ENCODE measurements around the gene GPRIN2. TPM values are rescaled to one million over a fixed set of nuclear protein-coding genes. Genes with fewer than 3 reads are reported as not detected.
"Not testable (repeated sequence)": the region's sequence is repeated elsewhere in the genome, so short reads cannot be mapped to it uniquely, and the experiment has no call there.

GPRIN2 gene
- total RNA-seq, 1 experiment from 2014 or later = 3.7 TPM

DNA sequence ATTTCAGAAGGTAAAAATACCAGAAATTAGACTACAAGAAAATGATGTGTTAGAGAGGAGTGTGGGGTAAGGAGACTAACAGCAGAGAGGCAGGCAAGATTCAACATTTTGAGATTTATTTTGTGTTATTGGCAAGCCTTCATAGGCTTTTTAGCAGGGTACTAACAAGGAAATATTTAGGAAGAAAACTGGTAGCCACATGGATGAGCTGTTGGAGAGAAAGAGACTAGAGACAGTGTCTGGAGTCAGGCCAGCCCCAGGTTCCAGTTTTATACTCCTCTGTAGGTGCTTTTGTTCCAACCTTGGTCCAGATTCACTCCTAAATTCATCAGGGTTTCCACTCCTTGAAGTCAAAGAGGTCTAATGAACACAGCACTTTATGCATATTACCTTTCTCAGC lies 41.1 kb downstream of the GPRIN2 start:
- H3K4me1 ChIP-seq = peaks cover 8% of the 10 kb centered on the region; the same call in 1 of the 2 replicates
- BruUV-seq (replicated peaks) = no TSS peak
- H3K9me3 Mint-ChIP-seq (ENCODE audit: unreplicated experiment) = no peaks in the 10 kb centered on the region
- H3K4me3 Mint-ChIP-seq (ENCODE audit: unreplicated experiment) = no peak overlapping the region
- H3K36me3 Mint-ChIP-seq (ENCODE audit: insufficient read depth, unreplicated experiment) = no peaks in the 10 kb centered on the region
- CTCF ChIA-PET = no interaction called here
- no peak overlapping the region for H3K4me3 ChIP-seq (ENCODE audit: low read depth, low read length)
- no peaks in the 10 kb centered on the region for H3K36me3 ChIP-seq (ENCODE audit: control insufficient read depth, insufficient read depth, low read length)
- H3K9me3 ChIP-seq = no peaks in the 10 kb centered on the region; the same call in 1 of the 2 replicates
- H3K27me3 Mint-ChIP-seq (ENCODE audit: insufficient read depth, unreplicated experiment) = no peaks in the 10 kb centered on the region
- intact Hi-C loops (cut with micrococcal nuclease; ENCODE audit: unreplicated experiment) = no loop called here
- H3K4me1 Mint-ChIP-seq (ENCODE audit: low read depth, unreplicated experiment) = no peaks in the 10 kb centered on the region
- H3K27ac Mint-ChIP-seq (ENCODE audit: unreplicated experiment) = no peak overlapping the region
- no peak for DNase-seq
- no peak for TF ChIP-seq CTCF (IDR thresholded peaks at IDR 0.05; ENCODE audit: insufficient read depth in 1 of 2, low read depth in 1 of 2, low read length in 1 of 2, severe bottlenecking in 1 of 2, unreplicated experiment in 1 of 2)
- H3K27me3 ChIP-seq (replicated peaks; ENCODE audit: control insufficient read depth, insufficient read depth, low read length) = no peaks in the 10 kb centered on the region
- POLR2A ChIA-PET = no interaction called here

DNA sequence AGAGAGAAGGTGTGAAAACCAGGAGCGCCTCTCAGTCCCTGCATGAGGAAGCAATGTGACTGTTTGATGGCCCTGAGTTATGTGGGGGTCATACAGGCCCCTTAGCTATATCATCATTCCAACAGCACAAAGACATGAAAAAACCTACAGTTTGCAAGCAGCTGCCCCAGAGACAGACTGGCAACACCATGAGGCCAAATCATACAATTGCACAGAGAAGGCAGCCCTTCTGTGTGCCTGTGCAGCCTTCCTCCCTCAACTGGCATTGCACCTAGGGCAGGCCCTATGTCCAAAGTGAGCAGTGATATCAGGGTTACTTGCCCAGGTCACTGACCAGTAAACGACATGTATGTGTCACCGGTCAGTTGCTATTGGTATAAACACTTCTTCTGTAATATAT lies 41.6 kb downstream of the GPRIN2 start:
- Histone ChIP-seq H3K9me3 (no peaks in the 10 kb centered on the region; the same call in 1 of the 2 replicates), H3K27me3 (replicated peaks; ENCODE audit: control insufficient read depth, insufficient read depth, low read length) (no peaks in the 10 kb centered on the region), H3K36me3 (ENCODE audit: control insufficient read depth, insufficient read depth, low read length) (no peaks in the 10 kb centered on the region), H3K4me3 (ENCODE audit: low read depth, low read length) (no peak overlapping the region), H3K4me1 (peaks cover 8% of the 10 kb centered on the region; the same call in 1 of the 2 replicates)
- no TSS peak for BruUV-seq (replicated peaks)
- Mint-ChIP-seq H3K4me3 (ENCODE audit: unreplicated experiment) (no peak overlapping the region), H3K4me1 (ENCODE audit: low read depth, unreplicated experiment) (no peaks in the 10 kb centered on the region), H3K27me3 (ENCODE audit: insufficient read depth, unreplicated experiment) (no peaks in the 10 kb centered on the region), H3K36me3 (ENCODE audit: insufficient read depth, unreplicated experiment) (no peaks in the 10 kb centered on the region), H3K27ac (ENCODE audit: unreplicated experiment) (no peak overlapping the region), H3K9me3 (ENCODE audit: unreplicated experiment) (no peaks in the 10 kb centered on the region)
- intact Hi-C loops (cut with micrococcal nuclease; ENCODE audit: unreplicated experiment) = no loop called here
- POLR2A ChIA-PET = no interaction called here
- TF ChIP-seq CTCF (IDR thresholded peaks at IDR 0.05; ENCODE audit: insufficient read depth in 1 of 2, low read depth in 1 of 2, low read length in 1 of 2, severe bottlenecking in 1 of 2, unreplicated experiment in 1 of 2) = no peak
- CTCF ChIA-PET = no interaction called here
- no peak for DNase-seq

GRCh38 chr10:46514431-46514861 lies 42.0 kb downstream of the GPRIN2 start:
- no TSS peak for BruUV-seq (replicated peaks)
- no peak overlapping the region for H3K4me3 ChIP-seq (ENCODE audit: low read depth, low read length)
- peaks cover 8% of the 10 kb centered on the region; the same call in 1 of the 2 replicates for H3K4me1 ChIP-seq
- Mint-ChIP-seq H3K27me3 (ENCODE audit: insufficient read depth, unreplicated experiment) (no peaks in the 10 kb centered on the region), H3K9me3 (ENCODE audit: unreplicated experiment) (no peaks in the 10 kb centered on the region), H3K36me3 (ENCODE audit: insufficient read depth, unreplicated experiment) (no peaks in the 10 kb centered on the region), H3K4me1 (ENCODE audit: low read depth, unreplicated experiment) (no peaks in the 10 kb centered on the region), H3K27ac (ENCODE audit: unreplicated experiment) (no peak overlapping the region), H3K4me3 (ENCODE audit: unreplicated experiment) (no peak overlapping the region)
- CTCF ChIA-PET = no interaction called here
- DNase-seq = peak in 1 of 2 experiments; percentile 38
- no peak for TF ChIP-seq CTCF (IDR thresholded peaks at IDR 0.05; ENCODE audit: insufficient read depth in 1 of 2, low read depth in 1 of 2, low read length in 1 of 2, severe bottlenecking in 1 of 2, unreplicated experiment in 1 of 2)
- POLR2A ChIA-PET = no interaction called here
- H3K36me3 ChIP-seq (ENCODE audit: control insufficient read depth, insufficient read depth, low read length) = no peaks in the 10 kb centered on the region
- no peaks in the 10 kb centered on the region; the same call in 1 of the 2 replicates for H3K9me3 ChIP-seq
- intact Hi-C loops (cut with micrococcal nuclease; ENCODE audit: unreplicated experiment) = no loop called here
- H3K27me3 ChIP-seq (replicated peaks; ENCODE audit: control insufficient read depth, insufficient read depth, low read length) = no peaks in the 10 kb centered on the region

DNA sequence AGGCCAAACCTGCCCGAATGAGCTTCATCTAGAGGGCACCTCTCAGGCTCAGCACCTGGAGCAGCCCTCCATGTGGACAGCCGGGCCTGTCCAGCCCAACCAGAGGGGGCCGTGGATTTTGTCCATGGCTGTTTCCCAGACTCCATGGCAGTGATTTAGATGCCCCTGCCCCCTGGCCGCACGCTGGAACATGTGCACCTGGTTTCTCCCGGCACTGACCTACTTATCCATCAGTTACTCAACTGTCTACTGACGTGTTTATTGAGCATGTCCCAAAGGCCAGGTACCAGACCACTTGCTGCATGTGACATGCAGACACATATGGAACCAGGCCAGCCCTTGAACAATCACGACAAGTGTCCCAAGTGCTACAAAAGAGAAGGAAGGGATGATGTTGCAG lies 43.1 kb downstream of the GPRIN2 start:
- H3K4me3 ChIP-seq (ENCODE audit: low read depth, low read length); H3K36me3 ChIP-seq (ENCODE audit: control insufficient read depth, insufficient read depth, low read length); H3K9me3 ChIP-seq; CTCF ChIA-PET; BruUV-seq (replicated peaks); H3K4me3 Mint-ChIP-seq (ENCODE audit: unreplicated experiment); H3K27me3 ChIP-seq (replicated peaks; ENCODE audit: control insufficient read depth, insufficient read depth, low read length); H3K36me3 Mint-ChIP-seq (ENCODE audit: insufficient read depth, unreplicated experiment); H3K9me3 Mint-ChIP-seq (ENCODE audit: unreplicated experiment); intact Hi-C loops (cut with micrococcal nuclease; ENCODE audit: unreplicated experiment); H3K27me3 Mint-ChIP-seq (ENCODE audit: insufficient read depth, unreplicated experiment); POLR2A ChIA-PET; H3K27ac Mint-ChIP-seq (ENCODE audit: unreplicated experiment); H3K4me1 ChIP-seq; DNase-seq; H3K4me1 Mint-ChIP-seq (ENCODE audit: low read depth, unreplicated experiment): not testable (repeated sequence)

DNA sequence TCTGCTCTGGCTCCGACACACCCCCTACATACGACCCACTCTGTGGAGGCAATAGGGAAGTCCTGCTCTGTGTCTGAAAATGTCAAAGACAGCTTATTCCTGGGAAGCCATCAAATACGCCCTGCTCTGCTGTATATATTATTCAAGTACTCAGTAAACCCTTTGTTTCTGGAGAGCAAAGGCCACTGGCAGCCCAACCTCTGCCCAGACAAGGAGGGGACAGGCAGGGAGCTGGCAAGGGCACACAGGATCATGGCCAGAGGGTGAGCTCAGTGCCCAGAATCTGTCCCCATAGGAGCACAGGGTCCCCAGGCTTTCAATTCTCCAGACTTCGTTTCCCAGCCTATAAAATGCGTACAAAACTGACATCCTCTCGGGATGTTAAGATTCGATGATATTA lies 43.7 kb downstream of the GPRIN2 start:
- H3K9me3 Mint-ChIP-seq (ENCODE audit: unreplicated experiment); H3K4me1 Mint-ChIP-seq (ENCODE audit: low read depth, unreplicated experiment); intact Hi-C loops (cut with micrococcal nuclease; ENCODE audit: unreplicated experiment); H3K27me3 ChIP-seq (replicated peaks; ENCODE audit: control insufficient read depth, insufficient read depth, low read length); H3K4me3 ChIP-seq (ENCODE audit: low read depth, low read length); H3K36me3 Mint-ChIP-seq (ENCODE audit: insufficient read depth, unreplicated experiment); H3K27me3 Mint-ChIP-seq (ENCODE audit: insufficient read depth, unreplicated experiment); DNase-seq; BruUV-seq (replicated peaks); CTCF ChIA-PET; H3K4me1 ChIP-seq; H3K4me3 Mint-ChIP-seq (ENCODE audit: unreplicated experiment); H3K36me3 ChIP-seq (ENCODE audit: control insufficient read depth, insufficient read depth, low read length); H3K9me3 ChIP-seq; POLR2A ChIA-PET; H3K27ac Mint-ChIP-seq (ENCODE audit: unreplicated experiment): not testable (repeated sequence)
